Psoas muscle (tissue), 8 donors: ENCODE results near the gene PRKACG. TPM values are rescaled to one million over a fixed set of nuclear protein-coding genes. Genes with fewer than 3 reads are reported as not detected.

ENCODE experiments used
- ATAC-seq, 4 donors: fragments of 200-7000 bp; cut with Tn5 transposase; one replicate each; pipeline ENCODE4 v1.9.1; 2020; ENCODE audit warnings: moderate library complexity in 3 of 4, mild to moderate bottlenecking in 2 of 4
- DNase-seq, 2 donors: peaks; one replicate each; pipeline ENCODE4 v3.0.0-alpha.2; 2020
- H3K27ac ChIP-seq: fragments of 200-600 bp; one replicate; pipeline ENCODE4 v1.8.0; 2022
- H3K27me3 ChIP-seq, 3 donors: fragments of 200-600 bp in 1 of 3; one replicate each; pipeline versions ENCODE4 v1.6.1 to v1.8.0; 2013 to 2022; ENCODE audit warnings: low read length in 2 of 3, mild to moderate bottlenecking in 2 of 3, moderate library complexity in 1 of 3; ENCODE audit not compliant: insufficient read depth in 3 of 3
- H3K36me3 ChIP-seq, 2 donors: fragments of 200-600 bp in 1 of 2; one replicate each; pipeline versions ENCODE4 v1.6.1 to v1.8.0; 2013 to 2022; ENCODE audit warnings: low read depth in 1 of 2, mild to moderate bottlenecking in 1 of 2, moderate library complexity in 1 of 2; ENCODE audit not compliant: insufficient read depth in 1 of 2
- H3K4me1 ChIP-seq: fragments of 200-600 bp; one replicate; pipeline ENCODE4 v1.8.0; 2022
- H3K4me3 ChIP-seq: fragments of 200-600 bp; one replicate; pipeline ENCODE4 v1.8.0; 2022; ENCODE audit warnings: mild to moderate bottlenecking
- H3K9me3 ChIP-seq: fragments of 200-600 bp; one replicate; pipeline ENCODE4 v1.8.0; 2022
- CTCF ChIP-seq: fragments of 200-600 bp; IDR thresholded peaks from one replicate; pipeline ENCODE4 v1.8.0; 2022; ENCODE audit warnings: antibody characterized with exemption
- WGBS, 3 donors: extraction: QIAGEN DNeasy Blood & Tissue Kit; methylation state at CpG; one replicate each; pipeline versions ENCODE4 v1.1.6 to v1.1.7; 2013; 5-methylcytosine and 5-hydroxymethylcytosine counted together
- intact Hi-C, 2 donors: fragments of 100-400 bp; cut with DNase I; formaldehyde crosslinking; loops; one replicate each; pipeline versions ENCODE4 v1.11.0 to v1.14.2; 2022
- polyA plus RNA-seq, 3 donors: library from polyadenylated mRNA; stranded (reverse); fragments of 200-250 nt; gene quantifications; one replicate each; pipeline ENCODE4 v1.2.3, GENCODE V29; 2013
- total RNA-seq, 4 donors: library from RNA; stranded (reverse); fragmentation: NEBNext Ultra II Directional in 2 of 4; extraction: Animal tissue kit (Norgen Biotek cat#: 25700) in 2 of 4; gene quantifications; one replicate each; pipeline versions ENCODE4 v1.2.1 to v1.2.4, GENCODE V29; 2021 to 2023
- donor health status: healthy with polysubstance abuse.
- donor health status: DM: no; HTN: no; CAD: no; lungs with moderate emphysema.
- donor health status: Bipolar disorder and iron deficiency.
- donor health status: healthy.
- donor health status: DM: yes; HTN: yes; CAD: no.
- donor health status: DM: no; HTN: no; CAD: no.
- donor health status: DM: no; HTN: no; CAD: no.
- donor health status: DM: yes; HTN: yes; CAD: no.

PRKACG gene
- total and polyA plus RNA-seq, 7 donors: not detected

GRCh38 chr9:69023650-69024049, 9.7 kb upstream of the PRKACG start:
- H3K4me1 ChIP-seq: no peaks in the 10 kb centered on the region
- DNase-seq: no peak
- peaks cover 0 to 1% (median 0%) of the 10 kb centered on the region in 3 donors for H3K27me3 ChIP-seq
- intact Hi-C loops: no loop called here
- ATAC-seq: peak in 1 of 4 donors; percentile 37
- H3K36me3 ChIP-seq: no peaks in the 10 kb centered on the region
- no peaks in the 10 kb centered on the region for H3K9me3 ChIP-seq
- no peak overlapping the region for H3K27ac ChIP-seq
- no peak for TF ChIP-seq CTCF
- WGBS, 3 donors: 22 to 41% (median 32%) methylated on average over 7 of the region's 7 CpGs
- peak overlapping the region; percentile 31 for H3K4me3 ChIP-seq

DNA sequence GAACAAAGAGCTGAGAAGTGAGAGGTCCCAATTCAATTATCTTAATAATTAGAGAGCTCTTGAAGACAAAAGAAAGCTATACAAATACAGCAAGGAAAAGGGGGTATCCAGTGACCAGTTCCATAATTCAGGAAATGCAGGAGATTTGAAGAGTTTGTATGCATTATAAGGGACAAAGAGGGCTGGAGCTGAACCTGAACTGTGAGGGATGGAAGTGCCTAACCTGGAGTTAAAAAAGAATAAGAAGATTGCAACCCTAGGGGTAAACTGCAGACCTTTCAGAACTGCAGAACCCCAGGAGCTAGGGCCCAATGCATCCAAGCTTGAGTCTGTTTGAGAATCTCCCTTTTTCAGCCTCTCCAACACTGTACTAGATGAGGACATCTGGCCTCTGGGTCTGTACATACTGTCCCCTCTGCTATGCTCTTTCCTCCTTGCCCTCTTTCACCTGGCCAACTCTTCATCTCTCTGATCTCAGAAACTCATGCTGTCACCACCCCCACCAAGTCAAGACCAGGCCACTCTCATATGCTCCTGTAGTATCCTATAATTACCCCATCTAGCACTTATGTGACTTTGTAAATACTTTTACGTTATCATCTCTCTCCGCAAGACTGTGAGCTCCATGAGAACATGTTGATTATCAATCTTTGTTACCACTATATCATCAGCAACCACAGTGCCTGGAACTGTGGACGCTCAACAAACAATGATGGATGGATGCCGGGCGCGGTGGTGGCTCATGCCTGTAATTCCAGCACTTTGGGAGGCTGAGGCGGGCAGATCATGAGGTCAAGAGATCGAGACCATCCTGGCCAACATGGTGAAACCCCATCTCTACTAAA, 6.6 kb upstream of the PRKACG start:
- TF ChIP-seq CTCF: no peak
- Histone ChIP-seq H3K4me3 (no peak overlapping the region), H3K4me1 (no peaks in the 10 kb centered on the region), H3K27ac (no peak overlapping the region), H3K9me3 (no peaks in the 10 kb centered on the region), H3K36me3 (no peaks in the 10 kb centered on the region), H3K27me3 (peaks cover 0 to 1% (median 0%) of the 10 kb centered on the region in 3 donors)
- 91 to 97% (median 97%) methylated on average over 7 to 8 of the region's 8 CpGs for WGBS, 3 donors
- no peak for ATAC-seq
- intact Hi-C loops: no loop called here
- no peak for DNase-seq

DNA sequence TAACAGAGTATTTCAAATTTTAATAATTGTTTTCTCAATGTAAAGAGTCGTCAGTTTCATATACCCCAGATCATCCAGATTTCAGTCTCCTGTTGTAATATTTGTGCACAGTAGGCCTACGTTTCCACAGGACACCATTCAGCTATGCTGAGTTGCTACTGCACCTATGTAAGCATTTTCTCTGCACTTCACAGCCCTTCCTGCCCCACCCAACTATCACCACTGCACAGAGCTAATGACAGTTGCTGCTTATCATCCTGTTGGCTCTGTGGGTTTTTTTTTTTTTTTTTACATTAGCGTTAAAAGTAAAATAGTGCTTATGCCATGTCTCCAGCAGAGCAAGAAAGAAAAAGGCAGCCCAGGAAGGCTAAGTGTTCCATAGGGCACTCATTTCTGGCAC, 5.9 kb upstream of the PRKACG start:
- H3K9me3 ChIP-seq: no peaks in the 10 kb centered on the region
- H3K36me3 ChIP-seq: no peaks in the 10 kb centered on the region
- H3K4me3 ChIP-seq: no peak overlapping the region
- DNase-seq (no peak), ATAC-seq (no peak)
- no peak overlapping the region for H3K27ac ChIP-seq
- peaks cover 0 to 1% (median 0%) of the 10 kb centered on the region in 3 donors for H3K27me3 ChIP-seq
- TF ChIP-seq CTCF: no peak
- H3K4me1 ChIP-seq: no peaks in the 10 kb centered on the region
- intact Hi-C loops: no loop called here
- 60 to 69% (median 68%) methylated on average over 3 of the region's 3 CpGs for whole genome bisulfite sequencing, 3 donors

- intact Hi-C loops: no loop called here
- Histone ChIP-seq H3K9me3 (no peaks in the 10 kb centered on the region), H3K27me3 (no peaks in the 10 kb centered on the region), H3K36me3 (no peaks in the 10 kb centered on the region), H3K4me1 (no peaks in the 10 kb centered on the region), H3K27ac (no peak overlapping the region), H3K4me3 (no peak overlapping the region)
- WGBS, 3 donors: 74 to 76% (median 75%) methylated on average over 5 of the region's 5 CpGs
- ATAC-seq (no peak), DNase-seq (no peak)
- TF ChIP-seq CTCF: no peak
Observed at GRCh38 chr9:69018737-69019136, 4.8 kb upstream of the PRKACG start.
